MM.1S (cell line): ENCODE results near the gene UBAC1.
A peak's percentile ranks its signal among the peaks of the same experiment; 100 is the strongest.

Source experiments
- DNase-seq: peaks from one replicate; pipeline ENCODE4 v3.0.0-alpha.2; 2015
- H2AFZ ChIP-seq: fragments of 300-600 bp; sonication (generic); 2 replicates; pipeline ENCODE4 v1.6.0; 2016; ENCODE audit warnings: antibody characterized with exemption, low read length
- H3F3A ChIP-seq: fragments of 300-600 bp; sonication (generic); 2 replicates; pipeline ENCODE4 v1.6.1; 2016; ENCODE audit warnings: mild to moderate bottlenecking, antibody characterized with exemption, low read length, moderate library complexity, mixed read lengths; ENCODE audit not compliant: insufficient read depth
- H3K27ac ChIP-seq: fragments of 300-600 bp; sonication (generic); 2 replicates; pipeline ENCODE4 v1.5.1; 2016; ENCODE audit warnings: mild to moderate bottlenecking, low read length
- H3K27me3 ChIP-seq: fragments of 300-600 bp; sonication (generic); replicated peaks from 2 replicates; pipeline ENCODE4 v1.6.0; 2016; ENCODE audit warnings: low read length; ENCODE audit not compliant: insufficient read depth
- H3K36me3 ChIP-seq: fragments of 300-600 bp; sonication (generic); replicated peaks from 2 replicates; pipeline ENCODE4 v1.6.1; 2016; ENCODE audit warnings: mild to moderate bottlenecking, low read length, mixed read lengths; ENCODE audit not compliant: insufficient read depth
- H3K4me1 ChIP-seq: fragments of 300-600 bp; sonication (generic); 2 replicates; pipeline ENCODE4 v1.6.1; 2016; ENCODE audit warnings: low read length, mixed read lengths
- H3K4me2 ChIP-seq: fragments of 300-600 bp; sonication (generic); 2 replicates; pipeline ENCODE4 v1.6.0; 2016; ENCODE audit warnings: low read depth, low read length
- H3K4me3 ChIP-seq: fragments of 300-600 bp; sonication (generic); 2 replicates; pipeline ENCODE4 v1.5.1; 2016; ENCODE audit warnings: low read length, mixed read lengths
- H3K79me2 ChIP-seq: fragments of 300-600 bp; sonication (generic); 2 replicates; pipeline ENCODE4 v1.6.1; 2016; ENCODE audit warnings: mixed run types, low read length, mixed read lengths
- H3K9ac ChIP-seq: fragments of 300-600 bp; sonication (generic); 2 replicates; pipeline ENCODE4 v1.6.1; 2016; ENCODE audit warnings: low read length, mixed read lengths
- H3K9me2 ChIP-seq: fragments of 300-600 bp; sonication (generic); replicated peaks from 2 replicates; pipeline ENCODE4 v1.6.1; 2016; ENCODE audit warnings: mild to moderate bottlenecking, low read length, mixed read lengths; ENCODE audit not compliant: insufficient read depth
- H3K9me3 ChIP-seq: fragments of 300-600 bp; sonication (generic); replicated peaks from 2 replicates; pipeline ENCODE4 v1.6.1; 2016; ENCODE audit warnings: mild to moderate bottlenecking, low read length, mixed read lengths; ENCODE audit not compliant: insufficient read depth
- H4K20me1 ChIP-seq: fragments of 300-600 bp; sonication (generic); 2 replicates; pipeline ENCODE4 v1.6.1; 2016; ENCODE audit warnings: mild to moderate bottlenecking, low read length, moderate library complexity, mixed read lengths; ENCODE audit not compliant: insufficient read depth
- CTCF ChIP-seq: fragments of 300-600 bp; sonication (generic); IDR thresholded peaks from 2 replicates; pipeline ENCODE4 v1.5.1; 2016; ENCODE audit warnings: antibody characterized with exemption, low read length, mixed read lengths
- EZH2 ChIP-seq: fragments of 300-600 bp; sonication (generic); optimal IDR thresholded peaks from 2 replicates; pipeline ENCODE3; 2017; ENCODE audit warnings: low read depth, mild to moderate bottlenecking, antibody characterized with exemption, low read length, mixed read lengths
- EZH2phosphoT487 ChIP-seq: fragments of 300-600 bp; sonication (generic); IDR thresholded peaks from 2 replicates; pipeline ENCODE4 v1.6.1; 2018; ENCODE audit warnings: antibody characterized with exemption, low read length

The UBAC1 gene

GRCh38 chr9:135908754-135909204 lies 52.4 kb downstream of the UBAC1 start:
- Histone ChIP-seq H2AFZ (no peak overlapping the region), H3K79me2 (peaks cover 36% of the 10 kb centered on the region), H3F3A (no peaks in the 10 kb centered on the region), H3K4me3 (no peak overlapping the region; the same call in 1 of the 2 replicates), H3K27me3 (no peaks in the 10 kb centered on the region), H3K36me3 (0 out of 2 replicates have a peak, but pooled peaks cover 3% of the 10 kb centered on the region), H3K9me3 (no peaks in the 10 kb centered on the region), H3K4me2 (peak overlapping the region; percentile 93), H3K4me1 (peaks cover 13% of the 10 kb centered on the region), H4K20me1 (no peaks in the 10 kb centered on the region), H3K9ac (no peak overlapping the region), H3K27ac (no peak overlapping the region), H3K9me2 (no peaks in the 10 kb centered on the region)
- TF ChIP-seq CTCF, result no peak
- no peak for TF ChIP-seq EZH2
- no peak for TF ChIP-seq EZH2phosphoT487
- no peak for DNase-seq

- peak overlapping the region; percentile 55; the same call in 1 of the 2 replicates for H3K9ac ChIP-seq
- no peaks in the 10 kb centered on the region for H3F3A ChIP-seq
- H3K9me3 ChIP-seq, result no peaks in the 10 kb centered on the region
- peak overlapping the region; percentile 88 for H2AFZ ChIP-seq
- TF ChIP-seq EZH2, result no peak
- TF ChIP-seq EZH2phosphoT487, result no peak
- TF ChIP-seq CTCF, result no peak
- peak overlapping the region; percentile 82 for H3K4me3 ChIP-seq
- DNase-seq, result no peak
- no peak overlapping the region for H3K27ac ChIP-seq
- no peaks in the 10 kb centered on the region for H3K27me3 ChIP-seq
- no peaks in the 10 kb centered on the region for H3K9me2 ChIP-seq
- H3K4me2 ChIP-seq, result peak overlapping the region; percentile 93
- no peaks in the 10 kb centered on the region for H3K36me3 ChIP-seq
- peaks cover 42% of the 10 kb centered on the region for H3K79me2 ChIP-seq
- peaks cover 13% of the 10 kb centered on the region for H3K4me1 ChIP-seq
- no peaks in the 10 kb centered on the region for H4K20me1 ChIP-seq
Measured at GRCh38 chr9:135908093-135908753, 53.0 kb downstream of the UBAC1 start.

GRCh38 chr9:135907431-135908092 lies 53.6 kb downstream of the UBAC1 start, which contains the start of gene CAMSAP1:
Gene CAMSAP1 (minus strand): TSS chr9:135907546. CDS start chr9:135907159, 387 bp downstream.
- H3K4me2 ChIP-seq, result peak within 1 kb of the TSS; percentile 93
- H3K9me3 ChIP-seq, result no peaks in the 10 kb centered on the region
- H3K4me1 ChIP-seq, result peaks cover 13% of the 10 kb centered on the region
- H3K9ac ChIP-seq, result peak within 1 kb of the TSS; percentile 55; the same call in 1 of the 2 replicates
- no peaks in the 10 kb centered on the region for H3K36me3 ChIP-seq
- H2AFZ ChIP-seq, result peak within 1 kb of the TSS; percentile 88
- H3F3A ChIP-seq, result no peaks in the 10 kb centered on the region
- H3K79me2 ChIP-seq, result peaks cover 49% of the 10 kb centered on the region
- no peak for TF ChIP-seq EZH2phosphoT487
- TF ChIP-seq CTCF, result no peak
- TF ChIP-seq EZH2, result no peak
- H3K9me2 ChIP-seq, result no peaks in the 10 kb centered on the region
- no peaks in the 10 kb centered on the region for H4K20me1 ChIP-seq
- H3K27me3 ChIP-seq, result no peaks in the 10 kb centered on the region
- peak within 1 kb of the TSS; percentile 82 for H3K4me3 ChIP-seq
- no peak within 1 kb of the TSS for H3K27ac ChIP-seq
- DNase-seq, result peak; percentile 93
